ENCODE measurements around the gene SERTAD1. TPM values are rescaled to one million over a fixed set of nuclear protein-coding genes. Genes with fewer than 3 reads are reported as not detected.

Gene SERTAD1
- polyA plus RNA-seq, 2 donors = 20.7 to 21.5 TPM

GRCh38 chr19:40393894-40394815 lies 31.6 kb downstream of the SERTAD1 start:
- Histone ChIP-seq H3K27me3 (ENCODE audit: control insufficient read depth in 1 of 2, insufficient read depth in 2 of 2, low read length in 2 of 2) (no peaks in the 10 kb centered on the region), H3K27ac (ENCODE audit: low read depth in 2 of 2, low read length in 1 of 2) (no peak overlapping the region), H3K4me3 (ENCODE audit: low read depth in 1 of 2, low read length in 2 of 2) (no peak overlapping the region), H3K4me1 (ENCODE audit: control insufficient read depth in 2 of 2, insufficient read depth in 2 of 2, low read length in 1 of 2) (peaks cover 9 to 17% of the 10 kb centered on the region in 2 donors), H3K9me3 (ENCODE audit: control insufficient read depth in 2 of 2, insufficient read depth in 1 of 2, low read depth in 1 of 2, low read length in 1 of 2) (no peaks in the 10 kb centered on the region), H3K36me3 (ENCODE audit: control insufficient read depth in 2 of 2, insufficient read depth in 2 of 2, low read length in 1 of 2) (no peaks in the 10 kb centered on the region)
- 89 to 91% methylated on average over 41 of the region's 41 CpGs for WGBS, 2 donors

- Histone ChIP-seq H3K27me3 (ENCODE audit: control insufficient read depth in 1 of 2, insufficient read depth in 2 of 2, low read length in 2 of 2) (no peaks in the 10 kb centered on the region), H3K27ac (ENCODE audit: low read depth in 2 of 2, low read length in 1 of 2) (peak overlapping the region in 1 of 2 donors; percentile 27), H3K9me3 (ENCODE audit: control insufficient read depth in 2 of 2, insufficient read depth in 1 of 2, low read depth in 1 of 2, low read length in 1 of 2) (no peaks in the 10 kb centered on the region), H3K4me3 (ENCODE audit: low read depth in 1 of 2, low read length in 2 of 2) (no peak overlapping the region), H3K36me3 (ENCODE audit: control insufficient read depth in 2 of 2, insufficient read depth in 2 of 2, low read length in 1 of 2) (no peaks in the 10 kb centered on the region), H3K4me1 (ENCODE audit: control insufficient read depth in 2 of 2, insufficient read depth in 2 of 2, low read length in 1 of 2) (peaks cover 5 to 15% of the 10 kb centered on the region in 2 donors)
- 44 to 46% methylated on average over 9 of the region's 9 CpGs for WGBS, 2 donors
Observed at GRCh38 chr19:40392894-40393517, 32.8 kb downstream of the SERTAD1 start.

GRCh38 chr19:40392123-40392522 lies 33.7 kb downstream of the SERTAD1 start:
- Histone ChIP-seq H3K27me3 (ENCODE audit: control insufficient read depth in 1 of 2, insufficient read depth in 2 of 2, low read length in 2 of 2) (no peaks in the 10 kb centered on the region), H3K9me3 (ENCODE audit: control insufficient read depth in 2 of 2, insufficient read depth in 1 of 2, low read depth in 1 of 2, low read length in 1 of 2) (no peaks in the 10 kb centered on the region), H3K4me3 (ENCODE audit: low read depth in 1 of 2, low read length in 2 of 2) (no peak overlapping the region), H3K27ac (ENCODE audit: low read depth in 2 of 2, low read length in 1 of 2) (no peak overlapping the region), H3K36me3 (ENCODE audit: control insufficient read depth in 2 of 2, insufficient read depth in 2 of 2, low read length in 1 of 2) (no peaks in the 10 kb centered on the region), H3K4me1 (ENCODE audit: control insufficient read depth in 2 of 2, insufficient read depth in 2 of 2, low read length in 1 of 2) (peaks cover 5 to 15% of the 10 kb centered on the region in 2 donors)
- 66 to 68% methylated on average over 8 of the region's 8 CpGs for WGBS, 2 donors

- Histone ChIP-seq H3K27me3 (ENCODE audit: control insufficient read depth in 1 of 2, insufficient read depth in 2 of 2, low read length in 2 of 2) (no peaks in the 10 kb centered on the region), H3K4me1 (ENCODE audit: control insufficient read depth in 2 of 2, insufficient read depth in 2 of 2, low read length in 1 of 2) (peaks cover 5 to 15% of the 10 kb centered on the region in 2 donors), H3K36me3 (ENCODE audit: control insufficient read depth in 2 of 2, insufficient read depth in 2 of 2, low read length in 1 of 2) (no peaks in the 10 kb centered on the region), H3K27ac (ENCODE audit: low read depth in 2 of 2, low read length in 1 of 2) (no peak within 1 kb of the TSS), H3K9me3 (ENCODE audit: control insufficient read depth in 2 of 2, insufficient read depth in 1 of 2, low read depth in 1 of 2, low read length in 1 of 2) (no peaks in the 10 kb centered on the region), H3K4me3 (ENCODE audit: low read depth in 1 of 2, low read length in 2 of 2) (no peak within 1 kb of the TSS)
- 87% methylated on average over 10 of the region's 10 CpGs for WGBS, 2 donors
Observed at GRCh38 chr19:40390084-40390742, 35.6 kb downstream of the SERTAD1 start, which contains the start of gene HIPK4. Gene HIPK4, minus strand, starts transcription at chr19:40390181. Its CDS starts 279 bp downstream, at chr19:40389902.

GRCh38 chr19:40389404-40390083 lies 36.2 kb downstream of the SERTAD1 start:
- H3K27ac ChIP-seq (ENCODE audit: low read depth in 2 of 2, low read length in 1 of 2) = no peak overlapping the region
- no peaks in the 10 kb centered on the region for H3K27me3 ChIP-seq (ENCODE audit: control insufficient read depth in 1 of 2, insufficient read depth in 2 of 2, low read length in 2 of 2)
- H3K9me3 ChIP-seq (ENCODE audit: control insufficient read depth in 2 of 2, insufficient read depth in 1 of 2, low read depth in 1 of 2, low read length in 1 of 2) = no peaks in the 10 kb centered on the region
- H3K36me3 ChIP-seq (ENCODE audit: control insufficient read depth in 2 of 2, insufficient read depth in 2 of 2, low read length in 1 of 2) = no peaks in the 10 kb centered on the region
- no peak overlapping the region for H3K4me3 ChIP-seq (ENCODE audit: low read depth in 1 of 2, low read length in 2 of 2)
- peaks cover 5 to 15% of the 10 kb centered on the region in 2 donors for H3K4me1 ChIP-seq (ENCODE audit: control insufficient read depth in 2 of 2, insufficient read depth in 2 of 2, low read length in 1 of 2)
- WGBS, 2 donors = 95 to 96% methylated on average over 33 of the region's 33 CpGs

GRCh38 chr19:40388481-40388880 lies 37.3 kb downstream of the SERTAD1 start:
- no peaks in the 10 kb centered on the region for H3K36me3 ChIP-seq (ENCODE audit: control insufficient read depth in 2 of 2, insufficient read depth in 2 of 2, low read length in 1 of 2)
- WGBS, 2 donors = 70 to 74% methylated on average over 3 of the region's 3 CpGs
- H3K9me3 ChIP-seq (ENCODE audit: control insufficient read depth in 2 of 2, insufficient read depth in 1 of 2, low read depth in 1 of 2, low read length in 1 of 2) = no peaks in the 10 kb centered on the region

GRCh38 chr19:40387155-40387554 lies 38.6 kb downstream of the SERTAD1 start:
- H3K27me3 ChIP-seq (ENCODE audit: control insufficient read depth in 1 of 2, insufficient read depth in 2 of 2, low read length in 2 of 2) = no peaks in the 10 kb centered on the region
- no peak overlapping the region for H3K4me3 ChIP-seq (ENCODE audit: low read depth in 1 of 2, low read length in 2 of 2)
- WGBS, 2 donors = 91 to 94% methylated on average over 10 of the region's 10 CpGs
- H3K9me3 ChIP-seq (ENCODE audit: control insufficient read depth in 2 of 2, insufficient read depth in 1 of 2, low read depth in 1 of 2, low read length in 1 of 2) = no peaks in the 10 kb centered on the region
- no peak overlapping the region for H3K27ac ChIP-seq (ENCODE audit: low read depth in 2 of 2, low read length in 1 of 2)
- peaks cover 0 to 2% of the 10 kb centered on the region in 2 donors for H3K4me1 ChIP-seq (ENCODE audit: control insufficient read depth in 2 of 2, insufficient read depth in 2 of 2, low read length in 1 of 2)
- H3K36me3 ChIP-seq (ENCODE audit: control insufficient read depth in 2 of 2, insufficient read depth in 2 of 2, low read length in 1 of 2) = no peaks in the 10 kb centered on the region

More at GRCh38 chr19:40388481-40388880, 37.3 kb downstream of the SERTAD1 start:
- peaks cover 5 to 15% of the 10 kb centered on the region in 2 donors for H3K4me1 ChIP-seq (ENCODE audit: control insufficient read depth in 2 of 2, insufficient read depth in 2 of 2, low read length in 1 of 2)
- H3K4me3 ChIP-seq (ENCODE audit: low read depth in 1 of 2, low read length in 2 of 2) = no peak overlapping the region
- no peaks in the 10 kb centered on the region for H3K27me3 ChIP-seq (ENCODE audit: control insufficient read depth in 1 of 2, insufficient read depth in 2 of 2, low read length in 2 of 2)
- no peak overlapping the region for H3K27ac ChIP-seq (ENCODE audit: low read depth in 2 of 2, low read length in 1 of 2)

- no peaks in the 10 kb centered on the region for H3K9me3 ChIP-seq (ENCODE audit: control insufficient read depth in 2 of 2, insufficient read depth in 1 of 2, low read depth in 1 of 2, low read length in 1 of 2)
- H3K4me1 ChIP-seq (ENCODE audit: control insufficient read depth in 2 of 2, insufficient read depth in 2 of 2, low read length in 1 of 2) = no peaks in the 10 kb centered on the region
- H3K27ac ChIP-seq (ENCODE audit: low read depth in 2 of 2, low read length in 1 of 2) = no peak overlapping the region
- 83 to 86% methylated on average over 28 of the region's 28 CpGs for WGBS, 2 donors
- no peak overlapping the region for H3K4me3 ChIP-seq (ENCODE audit: low read depth in 1 of 2, low read length in 2 of 2)
- H3K27me3 ChIP-seq (ENCODE audit: control insufficient read depth in 1 of 2, insufficient read depth in 2 of 2, low read length in 2 of 2) = no peaks in the 10 kb centered on the region
- peaks cover 0 to 10% of the 10 kb centered on the region in 2 donors for H3K36me3 ChIP-seq (ENCODE audit: control insufficient read depth in 2 of 2, insufficient read depth in 2 of 2, low read length in 1 of 2)
Observed at GRCh38 chr19:40383668-40384248, 42.0 kb downstream of the SERTAD1 start.

- peaks cover 7 to 23% of the 10 kb centered on the region in 2 donors for H3K36me3 ChIP-seq (ENCODE audit: control insufficient read depth in 2 of 2, insufficient read depth in 2 of 2, low read length in 1 of 2)
- 75 to 85% methylated on average over 3 of the region's 3 CpGs for WGBS, 2 donors
- H3K27ac ChIP-seq (ENCODE audit: low read depth in 2 of 2, low read length in 1 of 2) = no peak overlapping the region
- no peaks in the 10 kb centered on the region for H3K4me1 ChIP-seq (ENCODE audit: control insufficient read depth in 2 of 2, insufficient read depth in 2 of 2, low read length in 1 of 2)
- H3K27me3 ChIP-seq (ENCODE audit: control insufficient read depth in 1 of 2, insufficient read depth in 2 of 2, low read length in 2 of 2) = no peaks in the 10 kb centered on the region
- no peak overlapping the region for H3K4me3 ChIP-seq (ENCODE audit: low read depth in 1 of 2, low read length in 2 of 2)
- no peaks in the 10 kb centered on the region for H3K9me3 ChIP-seq (ENCODE audit: control insufficient read depth in 2 of 2, insufficient read depth in 1 of 2, low read depth in 1 of 2, low read length in 1 of 2)
Observed at GRCh38 chr19:40381321-40381720, 44.5 kb downstream of the SERTAD1 start.

Measured in esophagus (tissue), 2 donors.